Measurements from ENCODE around the gene MRPS25.

- no peak for TF ChIP-seq POLR2AphosphoS5 (IDR thresholded peaks at IDR 0.05; ENCODE audit: low read depth, low read length)
- TF ChIP-seq POLR2A (IDR thresholded peaks at IDR 0.05; ENCODE audit: low read depth, low read length), result no peak
These were observed 41.9 kb downstream of the MRPS25 start for GRCh38 chr3:15023249-15023648.

Data from GM12892 (cell line).